ENCODE data around the gene MYLK3.

The MYLK3 gene

DNA sequence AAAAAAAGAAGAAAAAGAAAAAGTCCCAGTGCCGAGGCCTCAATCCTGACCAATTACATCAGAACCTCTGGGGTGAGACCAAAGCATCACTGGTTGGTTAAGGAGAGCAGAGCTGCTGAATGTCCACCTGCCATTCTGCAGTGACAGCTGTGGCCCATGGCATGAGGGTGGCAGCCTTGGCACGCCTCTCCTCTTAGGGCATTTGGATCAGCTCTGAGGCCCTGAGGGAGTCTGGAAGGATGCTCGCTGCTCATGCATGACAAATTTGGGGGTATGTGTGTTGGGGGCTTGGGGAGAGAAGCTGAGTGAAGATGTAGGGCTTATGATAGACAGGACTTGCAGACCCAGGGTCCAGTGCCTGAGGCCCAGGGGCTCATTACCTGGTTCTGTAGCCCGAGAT is 26.3 kb downstream of the MYLK3 start:
- no peak for DNase-seq

GRCh38 chr16:46720619-46721018 is 27.5 kb downstream of the MYLK3 start:
- no peak for DNase-seq

- DNase-seq = no peak
Measured at GRCh38 chr16:46719528-46719927, 28.6 kb downstream of the MYLK3 start.

DNA sequence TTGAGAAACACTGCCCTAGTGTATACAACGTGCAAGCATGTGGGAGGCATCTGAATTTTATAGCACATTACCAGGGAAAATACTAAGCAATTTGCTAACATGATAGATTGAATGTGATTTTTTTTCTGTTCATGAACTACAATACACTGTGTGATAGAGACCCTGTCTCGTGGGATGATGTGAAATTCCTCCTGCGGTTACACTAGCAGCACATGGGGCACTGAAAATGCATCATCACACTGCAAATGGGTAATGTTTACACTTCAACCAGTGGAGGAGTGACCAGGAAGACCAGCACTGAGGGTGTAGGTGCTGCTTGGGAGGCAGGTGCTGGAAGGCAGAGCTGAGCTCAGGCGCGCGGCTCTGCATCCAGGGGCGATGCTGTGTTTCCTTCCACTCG is 29.9 kb downstream of the MYLK3 start:
- DNase-seq = no peak

- DNase-seq = no peak
Measured at GRCh38 chr16:46717692-46718091, 30.5 kb downstream of the MYLK3 start.

- no peak for DNase-seq
Measured at GRCh38 chr16:46715769-46716305, 32.3 kb downstream of the MYLK3 start.

DNA sequence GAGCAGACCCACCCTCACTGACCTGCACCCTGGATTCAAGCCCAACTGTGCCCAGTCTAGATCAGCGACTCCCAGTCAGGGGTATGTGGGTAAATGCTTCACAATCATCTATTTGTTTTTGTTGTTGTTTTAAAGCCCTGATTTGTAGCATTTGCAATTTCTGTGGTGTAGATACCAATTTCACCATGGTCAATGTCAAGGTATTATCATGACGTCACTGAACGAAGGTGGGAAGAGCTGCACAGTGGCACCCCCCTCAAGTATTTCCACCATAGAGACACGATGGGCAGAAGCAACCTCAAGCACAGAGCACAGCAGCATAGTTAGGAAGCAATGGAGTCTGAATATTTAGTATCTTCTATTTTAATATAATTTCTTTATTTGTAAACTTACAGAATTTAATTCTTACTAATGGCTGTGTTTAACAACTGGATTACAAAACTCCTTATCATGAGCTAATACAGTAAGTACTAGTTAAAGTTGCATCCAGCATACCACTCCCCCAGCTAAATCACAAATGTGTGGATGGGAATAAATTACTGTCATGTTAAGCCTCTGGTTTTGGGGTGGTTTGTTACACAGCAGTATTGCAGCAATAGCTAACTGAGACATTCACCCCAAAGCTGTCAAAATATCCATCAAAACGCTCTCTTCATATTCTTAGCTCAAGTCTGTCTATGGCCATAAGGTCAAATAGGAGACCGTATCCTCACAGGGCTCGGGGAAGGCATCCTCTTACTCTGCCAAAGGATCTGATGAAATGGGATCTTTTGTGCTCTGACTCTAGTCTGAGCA is 33.1 kb downstream of the MYLK3 start:
- no peak for DNase-seq

- no peak for DNase-seq
Measured at GRCh38 chr16:46713634-46714033, 34.5 kb downstream of the MYLK3 start.

DNA sequence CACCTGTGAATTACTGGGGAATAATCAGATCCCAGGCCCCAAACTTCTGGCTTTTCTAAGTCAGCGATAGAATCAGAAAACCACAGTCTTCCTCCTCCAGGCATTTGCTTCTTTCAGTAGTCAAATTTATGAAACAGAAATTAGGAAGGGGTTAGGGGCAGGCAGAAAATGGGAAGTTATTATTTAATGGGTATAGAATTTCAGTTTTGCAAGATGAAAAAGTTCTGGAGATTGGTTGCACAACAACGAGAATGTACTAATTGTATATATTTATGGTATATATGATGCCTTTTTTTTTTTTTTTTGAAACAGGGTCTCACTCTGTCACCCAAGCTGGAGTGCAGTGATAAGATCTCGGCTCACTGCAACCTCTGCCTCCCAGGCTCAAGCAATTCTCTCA is 35.2 kb downstream of the MYLK3 start:
- no peak for DNase-seq

DNA sequence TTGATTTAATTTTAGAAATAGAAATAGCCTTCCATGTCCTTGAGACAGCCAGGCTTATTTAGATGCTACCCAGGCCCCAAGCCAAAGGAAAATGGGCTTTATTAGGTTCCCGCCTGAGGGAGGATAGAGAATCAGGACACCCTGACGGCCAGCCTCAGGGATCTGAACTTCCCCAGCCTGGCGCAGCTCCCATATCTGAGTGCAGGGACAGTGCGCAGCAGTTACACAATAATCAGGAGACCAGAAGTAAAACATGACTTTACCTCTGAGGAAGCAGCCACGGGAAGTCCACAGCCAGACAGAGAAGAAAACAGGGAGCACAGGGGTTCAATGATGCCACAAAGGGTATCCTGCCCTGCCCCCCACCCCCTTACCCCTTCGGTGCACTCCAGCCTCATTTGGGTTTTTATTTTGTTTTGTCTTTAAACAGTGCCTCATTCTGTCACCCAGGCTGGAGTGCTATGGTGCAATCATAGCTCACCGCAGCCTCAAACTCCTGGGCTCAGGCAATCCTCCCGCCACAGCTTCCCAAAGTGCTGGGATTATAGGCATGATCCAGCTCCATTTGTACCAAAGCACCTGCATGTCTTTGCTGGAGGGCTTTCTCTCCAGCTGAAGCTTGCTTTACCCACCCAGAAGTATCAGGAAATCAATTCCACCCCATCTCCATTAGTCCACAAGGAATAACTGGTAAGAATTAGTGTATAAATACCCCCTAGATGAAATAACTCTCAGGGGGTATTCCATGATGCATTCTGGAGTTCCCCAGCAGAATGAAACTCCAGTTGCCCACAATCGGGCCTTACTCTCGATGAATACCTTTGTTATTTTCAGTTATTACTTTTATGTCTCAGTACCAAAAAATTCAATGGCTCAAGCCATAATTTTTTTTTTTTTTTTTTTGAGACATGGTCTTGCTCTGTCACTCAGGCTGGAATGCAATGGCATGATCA is 36.8 kb downstream of the MYLK3 start:
- no peak for DNase-seq

DNA sequence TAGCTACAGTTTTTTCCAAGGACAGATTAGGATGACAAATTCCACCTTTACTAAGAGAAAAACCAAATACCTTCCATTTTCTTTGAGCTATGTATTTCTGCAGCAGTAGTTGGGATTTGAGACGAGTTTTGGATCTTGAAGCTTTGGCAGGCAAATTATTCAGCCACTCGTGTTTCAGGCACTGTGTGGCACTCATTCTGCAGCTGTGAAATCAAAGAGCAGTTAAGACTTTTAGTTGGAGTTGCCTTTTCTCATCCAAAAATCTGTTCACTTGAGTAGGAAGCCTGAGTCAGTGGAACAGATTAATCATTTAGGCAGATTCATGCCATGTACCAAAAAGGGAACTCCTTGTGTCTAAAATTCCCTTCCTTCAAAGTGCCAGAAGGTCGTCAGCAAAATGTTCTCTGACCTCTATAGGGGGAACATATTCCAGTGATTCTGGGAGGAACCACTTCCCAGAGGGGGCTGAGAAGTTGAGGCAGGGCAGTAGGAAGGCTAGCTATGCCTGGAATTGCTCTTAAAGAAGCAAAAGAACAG is 38.6 kb downstream of the MYLK3 start:
- DNase-seq = no peak

- DNase-seq = no peak
Measured at GRCh38 chr16:46706642-46707041, 41.5 kb downstream of the MYLK3 start.

- DNase-seq = no peak
Measured at GRCh38 chr16:46702030-46702429, 46.1 kb downstream of the MYLK3 start.

DNA sequence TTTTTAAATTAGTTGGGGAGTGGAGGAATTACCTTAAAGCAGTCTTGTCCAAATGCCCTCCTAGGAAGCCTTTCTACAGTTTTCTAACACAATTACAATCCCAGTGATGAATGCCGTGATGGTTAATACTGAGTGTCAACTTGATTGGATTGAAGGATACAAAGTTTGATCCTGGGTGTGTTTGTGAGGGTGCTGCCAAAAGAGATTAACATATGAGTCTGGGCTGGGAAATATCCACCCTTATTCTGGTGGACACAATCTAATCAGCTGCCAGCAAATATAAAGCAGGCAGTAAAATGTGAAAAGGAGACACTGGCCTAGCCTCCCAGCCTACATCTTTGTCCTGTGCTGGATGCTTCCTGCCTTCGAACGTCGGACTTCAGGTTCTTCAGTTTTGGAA is 46.5 kb downstream of the MYLK3 start:
- DNase-seq = no peak

GRCh38 chr16:46700048-46700447 is 48.1 kb downstream of the MYLK3 start:
- no peak for DNase-seq

DNA sequence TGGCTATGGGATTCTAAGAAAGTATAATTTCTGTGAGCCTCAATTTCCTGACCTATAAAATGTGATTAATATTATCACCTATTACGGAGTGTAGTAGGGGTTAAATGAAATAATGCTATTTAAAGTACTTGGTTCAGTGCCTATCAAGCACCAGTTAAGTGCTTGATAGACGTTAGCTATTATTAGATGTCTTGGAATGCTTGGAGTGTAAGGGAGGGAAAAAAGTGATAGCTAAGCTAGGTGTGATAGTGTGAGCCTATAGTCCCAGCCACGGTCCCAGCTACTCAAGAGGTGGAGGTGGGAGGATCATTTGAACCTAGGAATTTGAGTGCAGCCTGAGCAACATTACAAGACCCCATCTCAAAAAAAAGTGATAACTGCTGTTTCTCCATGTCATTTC is 51.2 kb downstream of the MYLK3 start:
- no peak for DNase-seq

DNA sequence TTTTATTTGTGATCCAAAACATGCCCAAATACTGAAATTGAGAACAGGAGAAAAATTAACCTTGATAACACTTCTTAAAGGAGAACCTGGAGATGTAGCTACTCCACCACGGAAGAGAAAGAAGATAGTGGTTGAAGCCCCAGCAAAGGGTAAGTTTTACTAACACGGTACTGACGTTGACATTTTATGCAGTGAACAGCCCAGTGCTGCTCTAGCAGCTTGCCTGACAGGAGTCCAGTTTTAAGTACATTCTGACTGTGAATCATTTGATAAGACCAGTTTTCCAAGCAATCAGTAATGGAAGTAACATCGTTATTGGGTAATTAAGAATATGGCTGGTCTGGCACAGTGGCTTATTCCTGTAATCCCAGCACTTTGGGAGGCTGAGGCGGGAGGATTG is 52.2 kb downstream of the MYLK3 start:
- no peak for DNase-seq

DNA sequence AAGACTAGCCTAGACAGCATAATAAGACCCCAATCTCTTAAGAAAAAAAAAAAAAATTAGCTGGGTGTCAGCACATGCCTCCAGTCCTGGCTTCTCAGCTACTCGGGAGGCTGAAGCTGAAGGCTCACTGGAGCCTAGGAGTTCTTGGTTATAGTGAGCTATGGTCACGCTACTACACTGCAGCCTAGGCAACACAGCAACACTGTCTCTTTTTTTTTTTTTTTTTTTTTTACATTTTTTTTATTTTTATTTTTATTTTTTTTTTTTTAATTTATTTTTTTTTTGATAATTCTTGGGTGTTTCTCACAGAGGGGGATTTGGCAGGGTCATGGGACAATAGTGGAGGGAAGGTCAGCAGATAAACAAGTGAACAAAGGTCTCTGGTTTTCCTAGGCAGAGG is 54.5 kb downstream of the MYLK3 start:
- DNase-seq = no peak

DNA sequence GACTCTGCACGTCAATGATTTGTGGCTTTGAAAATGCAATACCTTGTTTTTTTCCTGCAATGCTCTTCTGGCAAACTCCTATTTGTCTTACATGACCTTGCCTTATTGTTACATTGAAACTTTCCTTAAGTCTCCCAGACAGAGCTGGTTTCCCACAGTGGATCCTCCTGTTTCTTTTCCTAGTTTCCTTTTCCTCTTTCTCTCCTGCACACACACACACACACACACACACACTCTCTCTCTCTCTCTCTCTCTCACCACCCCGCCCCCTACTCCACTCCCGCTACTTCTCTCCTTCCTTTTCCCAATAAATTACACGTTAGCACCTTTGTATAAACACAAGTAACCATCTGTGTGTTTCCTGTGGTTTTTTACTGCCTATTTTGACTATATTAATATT is 56.4 kb downstream of the MYLK3 start:
- DNase-seq = no peak

DNA sequence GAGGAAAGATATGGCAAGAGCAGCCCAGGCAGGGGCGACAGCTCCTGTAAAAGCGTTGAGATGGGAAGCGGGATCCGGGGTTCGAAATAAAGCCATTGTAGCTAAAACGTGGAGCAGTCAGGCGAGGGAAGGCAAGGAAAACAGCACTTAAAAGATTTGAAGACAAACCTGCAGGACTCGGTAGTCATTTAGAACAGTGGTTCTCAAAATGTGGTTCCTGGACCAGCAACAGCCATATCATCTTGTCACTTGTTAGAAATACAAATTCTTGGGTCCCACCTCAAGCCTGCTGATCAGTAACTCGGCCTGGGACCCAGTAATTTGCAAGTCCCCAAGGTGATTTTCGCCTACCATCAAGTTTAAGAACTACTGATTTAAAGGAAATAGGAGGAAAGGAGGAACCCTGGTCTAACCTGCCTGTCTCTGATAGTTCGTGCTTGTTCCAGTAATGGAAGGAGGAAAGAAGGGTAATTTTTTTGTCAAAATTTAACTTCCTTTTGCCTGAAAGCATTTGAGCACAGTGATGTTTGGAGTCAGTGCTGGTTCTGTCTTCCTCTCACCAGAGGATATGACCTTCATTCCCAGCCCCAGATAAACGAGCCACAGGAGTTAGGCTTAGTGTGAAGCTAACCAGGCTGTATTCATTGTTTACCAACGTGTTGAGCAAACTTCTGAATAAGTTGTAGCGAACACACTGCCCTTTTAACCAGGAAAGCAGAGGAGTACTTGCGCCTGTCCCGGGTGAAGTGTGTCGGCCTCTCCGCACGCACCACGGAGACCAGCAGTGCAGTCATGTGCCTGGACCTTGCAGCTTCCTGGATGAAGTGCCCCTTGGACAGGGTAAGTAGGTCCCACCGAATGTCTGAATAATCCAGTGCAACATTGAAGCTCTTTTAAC is 57.6 kb downstream of the MYLK3 start:
- no peak for DNase-seq

GRCh38 chr16:46689365-46690280 is 58.5 kb downstream of the MYLK3 start, which contains the start of gene ORC6:
ORC6 (plus strand) TSS chr16:46689659; CDS start chr16:46689706, 47 bp downstream.
- peak; percentile 93 for DNase-seq

Data from NCI-H2107 (cell line).